SH-SY5Y (cell line): Measurements from ENCODE around the gene UBASH3A.

Experiments
- GATA2 ChIP-seq: IDR thresholded peaks from 2 replicates; pipeline ENCODE4 v1.6.1; 2011; ENCODE audit warnings: mild to moderate bottlenecking, low read depth, low read length
- GATA3 ChIP-seq: IDR thresholded peaks from 2 replicates; pipeline ENCODE4 v1.6.1; 2011; ENCODE audit warnings: low read depth, mild to moderate bottlenecking, low read length, moderate library complexity

DNA sequence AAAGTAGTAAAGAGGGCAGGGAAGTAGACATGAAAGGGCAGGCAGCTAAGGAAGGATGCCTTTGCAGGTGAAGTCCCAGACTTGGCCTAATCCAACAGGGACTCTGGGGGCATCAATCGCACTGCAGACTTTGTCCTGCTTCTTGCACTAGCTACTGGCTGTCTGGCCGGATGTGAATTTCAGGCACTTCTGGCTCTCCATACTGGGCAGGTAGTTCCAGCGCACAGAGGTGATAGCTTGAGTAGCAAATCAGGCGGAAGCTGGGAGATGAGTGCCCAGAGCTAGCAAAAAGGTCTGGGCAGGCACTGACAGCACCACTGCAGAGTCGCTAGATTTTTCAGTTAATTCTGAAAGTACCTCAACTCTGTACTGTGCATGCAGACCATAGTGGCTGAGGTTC is 91.3 kb downstream of the UBASH3A start:
- TF ChIP-seq GATA3 = no peak
- no peak for TF ChIP-seq GATA2
